HG02840 (cell line): Measurements from ENCODE around the gene RASAL2.
"Not testable (repeated sequence)": the region's sequence is repeated elsewhere in the genome, so short reads cannot be mapped to it uniquely, and the experiment has no call there.

Experiments
- ATAC-seq: cut with Tn5 transposase; IDR thresholded peaks from one replicate; pipeline ENCODE4 v1.9.1; 2021; ENCODE audit warnings: mild to moderate bottlenecking, moderate library complexity, moderate number of reproducible peaks; ENCODE audit not compliant: unreplicated experiment, low FRiP score

RASAL2 gene

GRCh38 chr1:178109348-178110143, 15.6 kb downstream of the RASAL2 start:
- no peak for ATAC-seq

- ATAC-seq: no peak
Measured at GRCh38 chr1:178115260-178115659, 21.4 kb downstream of the RASAL2 start.

GRCh38 chr1:178118524-178118923, 24.6 kb downstream of the RASAL2 start:
- ATAC-seq: no peak

GRCh38 chr1:178119628-178120027, 25.7 kb downstream of the RASAL2 start:
- no peak for ATAC-seq

GRCh38 chr1:178120088-178120487, 26.2 kb downstream of the RASAL2 start:
- ATAC-seq: no peak

GRCh38 chr1:178120520-178121052, 26.7 kb downstream of the RASAL2 start:
- ATAC-seq: not testable (repeated sequence)

- no peak for ATAC-seq
Measured at GRCh38 chr1:178121883-178122282, 28.0 kb downstream of the RASAL2 start.

GRCh38 chr1:178122283-178122682, 28.4 kb downstream of the RASAL2 start:
- ATAC-seq: no peak

- ATAC-seq: no peak
Measured at GRCh38 chr1:178124115-178124514, 30.2 kb downstream of the RASAL2 start.

- no peak for ATAC-seq
Measured at GRCh38 chr1:178126261-178126660, 32.4 kb downstream of the RASAL2 start.

GRCh38 chr1:178126741-178127185, 32.9 kb downstream of the RASAL2 start:
- no peak for ATAC-seq

GRCh38 chr1:178127482-178128191, 33.7 kb downstream of the RASAL2 start:
- no peak for ATAC-seq

GRCh38 chr1:178133239-178133989, 39.5 kb downstream of the RASAL2 start:
- no peak for ATAC-seq

GRCh38 chr1:178134061-178134460, 40.2 kb downstream of the RASAL2 start:
- no peak for ATAC-seq

GRCh38 chr1:178137238-178137637, 43.3 kb downstream of the RASAL2 start:
- no peak for ATAC-seq

- no peak for ATAC-seq
Measured at GRCh38 chr1:178142806-178143205, 48.9 kb downstream of the RASAL2 start.

- ATAC-seq: no peak
Measured at GRCh38 chr1:178143730-178144690, 50.1 kb downstream of the RASAL2 start.

- no peak for ATAC-seq
Measured at GRCh38 chr1:178145605-178146004, 51.7 kb downstream of the RASAL2 start.

- no peak for ATAC-seq
Measured at GRCh38 chr1:178146436-178146835, 52.5 kb downstream of the RASAL2 start.

- no peak for ATAC-seq
Measured at GRCh38 chr1:178150610-178151009, 56.7 kb downstream of the RASAL2 start.
